Memory B cell (primary cell): Measurements from ENCODE around the gene OPN3.
"Not testable (repeated sequence)": the region's sequence is repeated elsewhere in the genome, so short reads cannot be mapped to it uniquely, and the experiment has no call there.

Experiments
- ATAC-seq: fragments of 150-1000 bp; cut with Tn5 transposase; 2 replicates; pipeline ENCODE4 v1.10.0; 2021; ENCODE audit warnings: low read depth, mild to moderate bottlenecking, moderate library complexity
- DNase-seq, 2 donors: peaks; one replicate each; pipeline ENCODE4 v3.0.0; 2022; ENCODE audit warnings: low spot score in 2 of 2
- H3K27ac Mint-ChIP-seq: one replicate; pipeline ENCODE4 v1.8.0; 2022; ENCODE audit warnings: mild to moderate bottlenecking, moderate library complexity, mixed read lengths
- H3K27me3 Mint-ChIP-seq: one replicate; pipeline ENCODE4 v1.8.0; 2022; ENCODE audit warnings: mixed read lengths
- H3K36me3 Mint-ChIP-seq: one replicate; pipeline ENCODE4 v1.8.0; 2022; ENCODE audit warnings: mild to moderate bottlenecking, mixed read lengths
- H3K4me1 Mint-ChIP-seq: one replicate; pipeline ENCODE4 v1.8.0; 2022; ENCODE audit warnings: mixed read lengths
- H3K4me3 Mint-ChIP-seq: one replicate; pipeline ENCODE4 v1.8.0; 2022; ENCODE audit warnings: mild to moderate bottlenecking, moderate library complexity, mixed read lengths
- H3K9me3 Mint-ChIP-seq: one replicate; pipeline ENCODE4 v1.8.0; 2022; ENCODE audit warnings: mixed read lengths

Gene OPN3

DNA sequence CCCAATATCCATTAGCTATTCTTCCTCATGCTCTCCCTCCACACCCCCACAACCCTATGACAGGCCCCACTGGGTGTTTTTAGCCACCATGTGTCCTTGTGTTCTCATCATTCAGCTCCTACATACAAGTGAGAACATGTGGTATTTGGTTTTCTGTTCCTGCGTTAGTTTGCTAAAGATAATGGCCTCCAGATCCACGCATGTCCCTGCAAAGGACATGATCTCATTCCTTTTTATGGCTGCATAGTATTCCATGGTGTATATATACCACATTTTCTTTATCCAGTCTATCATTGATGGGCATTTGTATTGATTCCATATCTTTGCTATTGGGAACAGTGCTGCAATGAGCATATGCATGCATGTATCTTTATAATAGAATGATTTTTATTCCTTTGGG is 18.8 kb upstream of the OPN3 start:
- not testable (repeated sequence) for H3K27me3 Mint-ChIP-seq, H3K9me3 Mint-ChIP-seq, H3K36me3 Mint-ChIP-seq, DNase-seq, H3K27ac Mint-ChIP-seq, ATAC-seq, H3K4me3 Mint-ChIP-seq, H3K4me1 Mint-ChIP-seq

- Mint-ChIP-seq H3K36me3 (no peaks in the 10 kb centered on the region), H3K4me3 (no peak overlapping the region), H3K9me3 (no peaks in the 10 kb centered on the region), H3K4me1 (no peaks in the 10 kb centered on the region), H3K27me3 (peaks cover 5% of the 10 kb centered on the region), H3K27ac (no peak overlapping the region)
- ATAC-seq (no peak), DNase-seq (no peak)
Observed at GRCh38 chr1:241658081-241658793, 18.1 kb upstream of the OPN3 start.

- Mint-ChIP-seq H3K4me1 (no peaks in the 10 kb centered on the region), H3K36me3 (no peaks in the 10 kb centered on the region), H3K27ac (no peak overlapping the region), H3K4me3 (no peak overlapping the region), H3K27me3 (peaks cover 8% of the 10 kb centered on the region), H3K9me3 (no peaks in the 10 kb centered on the region)
- ATAC-seq = no peak
- DNase-seq = no peak
Observed at GRCh38 chr1:241654641-241655040, 14.5 kb upstream of the OPN3 start.

GRCh38 chr1:241654019-241654418 is 13.8 kb upstream of the OPN3 start:
- no peaks in the 10 kb centered on the region for H3K4me1 Mint-ChIP-seq
- H3K4me3 Mint-ChIP-seq = no peak overlapping the region
- H3K27ac Mint-ChIP-seq = no peak overlapping the region
- peaks cover 8% of the 10 kb centered on the region for H3K27me3 Mint-ChIP-seq
- ATAC-seq (no peak), DNase-seq (no peak)
- peaks cover 1% of the 10 kb centered on the region for H3K9me3 Mint-ChIP-seq
- peaks cover 2% of the 10 kb centered on the region for H3K36me3 Mint-ChIP-seq

GRCh38 chr1:241652012-241652411 is 11.8 kb upstream of the OPN3 start, which contains the start of gene WDR64:
WDR64 (plus strand) TSS chr1:241652281; CDS start chr1:241652485, 204 bp downstream.
- H3K36me3 Mint-ChIP-seq = peaks cover 2% of the 10 kb centered on the region
- no peak within 1 kb of the TSS for H3K27ac Mint-ChIP-seq
- H3K27me3 Mint-ChIP-seq = peaks cover 6% of the 10 kb centered on the region
- no peak within 1 kb of the TSS for H3K4me3 Mint-ChIP-seq
- no peaks in the 10 kb centered on the region for H3K4me1 Mint-ChIP-seq
- peaks cover 1% of the 10 kb centered on the region for H3K9me3 Mint-ChIP-seq
- DNase-seq (no peak), ATAC-seq (no peak)

DNA sequence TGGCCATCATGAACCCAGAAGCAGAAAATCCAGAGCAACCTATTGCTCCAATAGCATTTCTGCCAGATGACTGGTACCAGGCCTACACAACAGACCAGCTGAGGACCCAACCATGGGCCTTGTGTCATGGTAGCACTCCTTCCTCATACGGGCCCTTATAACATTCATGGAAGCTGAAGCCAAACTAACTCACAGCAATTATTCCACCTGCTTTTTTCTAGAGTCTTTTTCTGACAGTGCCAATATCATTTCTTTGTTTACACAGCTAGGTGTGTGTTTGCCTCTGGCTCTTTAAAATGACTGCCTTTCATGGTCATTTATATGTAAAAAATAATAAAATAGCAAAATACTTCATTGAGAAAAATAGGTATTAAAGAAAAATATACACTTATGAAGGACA is 8.0 kb upstream of the OPN3 start:
- no peak overlapping the region for H3K27ac Mint-ChIP-seq
- ATAC-seq (no peak), DNase-seq (no peak)
- peaks cover 3% of the 10 kb centered on the region for H3K27me3 Mint-ChIP-seq
- H3K4me3 Mint-ChIP-seq = no peak overlapping the region
- H3K4me1 Mint-ChIP-seq = peaks cover 3% of the 10 kb centered on the region
- peaks cover 2% of the 10 kb centered on the region for H3K36me3 Mint-ChIP-seq
- H3K9me3 Mint-ChIP-seq = peaks cover 4% of the 10 kb centered on the region

GRCh38 chr1:241647658-241648057 is 7.5 kb upstream of the OPN3 start:
- peaks cover 2% of the 10 kb centered on the region for H3K36me3 Mint-ChIP-seq
- DNase-seq (no peak), ATAC-seq (no peak)
- H3K9me3 Mint-ChIP-seq = peaks cover 4% of the 10 kb centered on the region
- H3K27ac Mint-ChIP-seq = no peak overlapping the region
- H3K27me3 Mint-ChIP-seq = peaks cover 3% of the 10 kb centered on the region
- H3K4me3 Mint-ChIP-seq = no peak overlapping the region
- peaks cover 3% of the 10 kb centered on the region for H3K4me1 Mint-ChIP-seq

DNA sequence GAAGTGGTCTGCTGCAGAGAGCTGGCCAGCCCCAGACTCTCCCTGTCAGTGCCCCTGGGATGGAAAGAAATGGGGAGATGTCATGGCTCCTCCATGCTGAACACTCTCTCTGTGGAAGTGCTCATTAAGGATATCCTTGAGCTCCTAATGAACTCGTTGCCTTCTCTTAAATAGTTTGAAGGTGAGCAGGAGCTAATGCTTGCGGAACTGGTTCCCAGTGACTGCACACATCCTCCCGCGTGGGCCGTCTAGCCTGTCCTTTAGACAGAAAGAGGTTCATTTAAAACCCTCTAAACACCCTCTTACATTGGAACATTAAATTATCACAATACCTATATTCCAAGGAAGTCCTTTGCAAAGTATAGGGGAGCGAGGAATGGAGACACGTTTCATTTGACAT is 6.0 kb upstream of the OPN3 start:
- DNase-seq (no peak), ATAC-seq (no peak)
- Mint-ChIP-seq H3K27ac (no peak overlapping the region), H3K9me3 (peaks cover 7% of the 10 kb centered on the region), H3K4me3 (no peak overlapping the region), H3K36me3 (peaks cover 2% of the 10 kb centered on the region), H3K4me1 (peaks cover 3% of the 10 kb centered on the region), H3K27me3 (peaks cover 3% of the 10 kb centered on the region)

DNA sequence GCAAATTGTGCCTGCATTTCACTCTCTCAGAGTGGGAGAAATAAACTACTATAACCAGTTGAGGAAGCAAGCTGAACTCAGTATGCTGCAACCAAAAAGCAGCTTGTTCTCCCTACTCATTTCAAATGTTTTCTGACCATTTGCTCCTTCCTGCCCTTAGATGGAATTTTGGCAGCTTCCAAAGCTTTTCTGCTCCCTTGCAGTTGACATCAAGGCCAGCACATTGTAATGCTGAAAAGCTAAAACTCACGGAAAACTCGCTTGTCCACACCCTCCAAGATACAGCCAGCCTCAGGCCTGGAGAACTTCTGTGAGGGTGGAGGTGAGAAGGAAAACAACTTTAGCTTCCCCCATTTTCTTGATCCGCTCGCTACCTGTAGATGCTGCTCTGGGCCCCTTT is 5.0 kb upstream of the OPN3 start:
- peaks cover 7% of the 10 kb centered on the region for H3K9me3 Mint-ChIP-seq
- H3K4me3 Mint-ChIP-seq = no peak overlapping the region
- H3K36me3 Mint-ChIP-seq = peaks cover 2% of the 10 kb centered on the region
- ATAC-seq (no peak), DNase-seq (no peak)
- H3K27ac Mint-ChIP-seq = no peak overlapping the region
- peaks cover 6% of the 10 kb centered on the region for H3K4me1 Mint-ChIP-seq
- H3K27me3 Mint-ChIP-seq = peaks cover 2% of the 10 kb centered on the region

DNA sequence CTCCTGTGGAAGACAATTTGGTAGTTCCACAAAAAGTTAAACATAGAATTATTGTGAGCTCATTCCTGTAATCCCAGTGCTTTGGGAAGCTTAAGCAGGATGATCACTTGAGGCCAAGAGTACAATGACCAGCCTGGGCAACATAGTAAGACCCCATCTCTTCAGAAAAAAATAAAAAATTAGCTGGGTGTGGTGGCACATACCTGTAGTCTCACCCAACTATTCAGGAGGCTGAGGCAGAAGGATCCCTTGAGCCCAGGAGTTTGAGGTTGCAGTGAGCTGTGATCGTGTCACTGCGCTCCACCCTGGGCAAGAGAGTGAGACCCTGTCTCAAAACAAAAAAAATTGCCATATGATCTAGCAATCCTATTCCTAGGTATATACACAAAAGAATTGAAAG is 4.1 kb upstream of the OPN3 start:
- DNase-seq = no peak
- Mint-ChIP-seq H3K4me3 (no peak overlapping the region), H3K27ac (no peak overlapping the region), H3K27me3 (no peaks in the 10 kb centered on the region), H3K36me3 (no peaks in the 10 kb centered on the region), H3K4me1 (peaks cover 7% of the 10 kb centered on the region), H3K9me3 (peaks cover 6% of the 10 kb centered on the region)
- ATAC-seq = no peak

GRCh38 chr1:241642593-241642944 is 2.4 kb upstream of the OPN3 start:
- H3K9me3 Mint-ChIP-seq = peaks cover 6% of the 10 kb centered on the region
- DNase-seq = no peak
- H3K4me3 Mint-ChIP-seq = no peak overlapping the region
- no peaks in the 10 kb centered on the region for H3K36me3 Mint-ChIP-seq
- H3K27ac Mint-ChIP-seq = no peak overlapping the region
- H3K4me1 Mint-ChIP-seq = peaks cover 18% of the 10 kb centered on the region
- H3K27me3 Mint-ChIP-seq = no peaks in the 10 kb centered on the region
- no peak for ATAC-seq

- H3K36me3 Mint-ChIP-seq = no peaks in the 10 kb centered on the region
- H3K4me3 Mint-ChIP-seq = no peak overlapping the region
- H3K27me3 Mint-ChIP-seq = no peaks in the 10 kb centered on the region
- H3K27ac Mint-ChIP-seq = no peak overlapping the region
- DNase-seq (no peak), ATAC-seq (no peak)
- peaks cover 6% of the 10 kb centered on the region for H3K9me3 Mint-ChIP-seq
- H3K4me1 Mint-ChIP-seq = peaks cover 24% of the 10 kb centered on the region
Observed at GRCh38 chr1:241641773-241642592, 1.8 kb upstream of the OPN3 start.

GRCh38 chr1:241640867-241641622 is 876 bp upstream of the OPN3 start:
- no peak for ATAC-seq
- Mint-ChIP-seq H3K4me1 (peaks cover 28% of the 10 kb centered on the region), H3K27me3 (no peaks in the 10 kb centered on the region), H3K27ac (peak overlapping the region; percentile 59), H3K36me3 (no peaks in the 10 kb centered on the region), H3K4me3 (peak overlapping the region; percentile 98), H3K9me3 (peaks cover 6% of the 10 kb centered on the region)
- no peak for DNase-seq

DNA sequence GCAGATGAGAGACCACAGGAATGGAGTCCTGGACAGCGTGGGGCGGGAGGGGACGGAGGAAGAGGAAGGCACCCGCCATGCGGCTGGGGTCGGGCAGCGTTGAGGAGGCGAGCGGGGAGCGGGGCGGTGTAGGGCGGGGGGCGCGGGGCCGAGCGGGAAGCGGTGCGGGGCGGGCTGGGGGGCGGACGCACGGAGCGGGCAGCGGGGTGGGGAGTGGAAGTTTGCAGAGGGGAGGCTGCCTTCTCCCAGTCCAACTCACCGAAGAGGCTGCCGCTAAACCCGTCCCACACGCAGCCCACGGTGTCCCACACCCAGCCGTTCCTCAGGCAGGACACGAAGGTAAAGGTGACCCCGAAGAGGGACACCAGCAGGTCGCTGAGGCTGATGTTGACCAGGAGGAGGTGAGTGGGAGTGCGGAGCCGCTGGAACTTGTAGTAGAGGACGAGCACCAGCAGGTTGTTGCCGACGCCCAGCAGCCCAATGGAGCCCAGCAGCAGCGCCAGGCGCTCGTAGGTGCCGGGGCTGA is 483 bp downstream of the OPN3 start:
- peaks cover 36% of the 10 kb centered on the region for H3K4me1 Mint-ChIP-seq
- H3K27me3 Mint-ChIP-seq = no peaks in the 10 kb centered on the region
- DNase-seq (no peak), ATAC-seq (peak; percentile 44)
- peak overlapping the region; percentile 81 for H3K27ac Mint-ChIP-seq
- H3K9me3 Mint-ChIP-seq = peaks cover 6% of the 10 kb centered on the region
- H3K4me3 Mint-ChIP-seq = peak overlapping the region; percentile 98
- H3K36me3 Mint-ChIP-seq = peaks cover 9% of the 10 kb centered on the region
